OCI-LY1 (cell line): ENCODE measurements around the gene NFIA.

ENCODE experiments used
- H2AFZ ChIP-seq: fragments of 200-600 bp; sonication (generic), shearing (Covaris generic); 2 replicates; pipeline ENCODE4 v1.6.0; 2014; ENCODE audit warnings: antibody characterized with exemption, mild to moderate bottlenecking, low read length
- H3F3A ChIP-seq: fragments of 200-600 bp; sonication (generic), shearing (Covaris generic); 2 replicates; pipeline ENCODE4 v1.6.0; 2014; ENCODE audit warnings: mild to moderate bottlenecking, antibody characterized with exemption, low read length, moderate library complexity; ENCODE audit not compliant: insufficient read depth
- H3K27ac ChIP-seq: fragments of 200-600 bp; sonication (generic); 2 replicates; pipeline ENCODE4 v1.5.1; 2014; ENCODE audit warnings: low read length, mixed run types, mild to moderate bottlenecking, low read depth; ENCODE audit not compliant: poor library complexity, severe bottlenecking
- H3K27me3 ChIP-seq: fragments of 200-600 bp; sonication (generic); 2 replicates; pipeline ENCODE4 v1.6.0; 2014; ENCODE audit warnings: antibody characterized with exemption, mild to moderate bottlenecking, low read length, moderate library complexity; ENCODE audit not compliant: insufficient read depth
- H3K36me3 ChIP-seq: fragments of 200-600 bp; sonication (generic); 2 replicates; pipeline ENCODE4 v1.6.1; 2014; ENCODE audit warnings: mild to moderate bottlenecking, antibody characterized with exemption, low read length, moderate library complexity, mixed read lengths; ENCODE audit not compliant: insufficient read depth
- H3K4me1 ChIP-seq: fragments of 200-600 bp; sonication (generic); 2 replicates; pipeline ENCODE4 v1.5.1; 2014; ENCODE audit warnings: mild to moderate bottlenecking, low read length, moderate library complexity; ENCODE audit not compliant: insufficient read depth, severe bottlenecking
- H3K4me2 ChIP-seq: fragments of 200-600 bp; sonication (generic), shearing (Covaris generic); 2 replicates; pipeline ENCODE4 v1.6.1; 2014; ENCODE audit warnings: low read length
- H3K4me3 ChIP-seq: fragments of 200-600 bp; sonication (generic); 2 replicates; pipeline ENCODE4 v1.5.1; 2014; ENCODE audit warnings: low read length, low read depth, mild to moderate bottlenecking, mixed read lengths; ENCODE audit not compliant: poor library complexity, severe bottlenecking
- H3K79me2 ChIP-seq: fragments of 200-600 bp; shearing (Covaris generic); 2 replicates; pipeline ENCODE4 v1.6.1; 2016; ENCODE audit warnings: mixed run types, low read length, mixed read lengths; ENCODE audit not compliant: insufficient read depth
- H3K9ac ChIP-seq: fragments of 200-600 bp; sonication (generic), shearing (Covaris generic); 2 replicates; pipeline ENCODE4 v1.6.1; 2014; ENCODE audit warnings: mild to moderate bottlenecking, low read length, mixed read lengths
- H3K9me2 ChIP-seq: fragments of 200-600 bp; sonication (generic), shearing (Covaris generic); 2 replicates; pipeline ENCODE4 v1.6.1; 2014; ENCODE audit warnings: low read depth, mild to moderate bottlenecking, low read length, mixed read lengths
- H3K9me3 ChIP-seq: fragments of 200-600 bp; shearing (Covaris generic); 2 replicates; pipeline ENCODE4 v1.6.1; 2014; ENCODE audit warnings: low read length, mixed read lengths
- H4K20me1 ChIP-seq: fragments of 200-600 bp; sonication (generic), shearing (Covaris generic); 2 replicates; pipeline ENCODE4 v1.6.0; 2016; ENCODE audit warnings: mild to moderate bottlenecking, low read length; ENCODE audit not compliant: insufficient read depth
- CTCF ChIP-seq: fragments of 200-600 bp; sonication (generic), shearing (Covaris generic); IDR thresholded peaks from 2 replicates; pipeline ENCODE4 v1.5.1; 2017; ENCODE audit warnings: mild to moderate bottlenecking, antibody characterized with exemption, low read length, moderate library complexity, mixed read lengths
- EZH2 ChIP-seq: fragments of 200-600 bp; sonication (generic), shearing (Covaris generic); IDR thresholded peaks from 2 replicates; pipeline ENCODE4 v1.8.0; 2017; ENCODE audit warnings: borderline replicate concordance, mixed run types, mild to moderate bottlenecking, antibody characterized with exemption, low read length, moderate library complexity, mixed read lengths

NFIA gene

GRCh38 chr1:61233121-61233660 is 150.8 kb downstream of the NFIA start:
- no peaks in the 10 kb centered on the region for H4K20me1 ChIP-seq
- peak overlapping the region; percentile 18; the same call in 1 of the 2 replicates for H3K9ac ChIP-seq
- no peak overlapping the region for H2AFZ ChIP-seq
- no peaks in the 10 kb centered on the region for H3F3A ChIP-seq
- no peaks in the 10 kb centered on the region for H3K27me3 ChIP-seq
- no peaks in the 10 kb centered on the region for H3K9me2 ChIP-seq
- no peaks in the 10 kb centered on the region for H3K36me3 ChIP-seq
- no peak overlapping the region for H3K4me3 ChIP-seq
- H3K4me2 ChIP-seq: no peak overlapping the region
- H3K4me1 ChIP-seq: peaks cover 32% of the 10 kb centered on the region
- no peak for TF ChIP-seq CTCF
- TF ChIP-seq EZH2: no peak
- H3K27ac ChIP-seq: peak overlapping the region; percentile 35
- no peaks in the 10 kb centered on the region; the same call in 1 of the 2 replicates for H3K79me2 ChIP-seq
- H3K9me3 ChIP-seq: no peaks in the 10 kb centered on the region

GRCh38 chr1:61234587-61234919 is 152.2 kb downstream of the NFIA start:
- Histone ChIP-seq H3K4me1 (peaks cover 28% of the 10 kb centered on the region), H2AFZ (no peak overlapping the region), H3K27ac (no peak overlapping the region), H4K20me1 (no peaks in the 10 kb centered on the region), H3K4me2 (no peak overlapping the region), H3K4me3 (no peak overlapping the region), H3F3A (no peaks in the 10 kb centered on the region), H3K79me2 (no peaks in the 10 kb centered on the region; the same call in 1 of the 2 replicates), H3K9me2 (no peaks in the 10 kb centered on the region), H3K27me3 (no peaks in the 10 kb centered on the region), H3K36me3 (no peaks in the 10 kb centered on the region), H3K9ac (no peak overlapping the region), H3K9me3 (no peaks in the 10 kb centered on the region)
- TF ChIP-seq EZH2 (no peak), CTCF (no peak)

- H3K9ac ChIP-seq: no peak overlapping the region
- no peaks in the 10 kb centered on the region for H3F3A ChIP-seq
- no peak overlapping the region for H3K4me2 ChIP-seq
- no peaks in the 10 kb centered on the region for H3K9me2 ChIP-seq
- TF ChIP-seq EZH2 (no peak), CTCF (no peak)
- H3K9me3 ChIP-seq: no peaks in the 10 kb centered on the region
- H3K4me3 ChIP-seq: no peak overlapping the region
- no peak overlapping the region for H2AFZ ChIP-seq
- no peak overlapping the region for H3K27ac ChIP-seq
- H3K4me1 ChIP-seq: peaks cover 35% of the 10 kb centered on the region
- H3K36me3 ChIP-seq: no peaks in the 10 kb centered on the region
- no peaks in the 10 kb centered on the region for H4K20me1 ChIP-seq
- no peaks in the 10 kb centered on the region for H3K79me2 ChIP-seq
- no peaks in the 10 kb centered on the region for H3K27me3 ChIP-seq
These were observed 154.8 kb downstream of the NFIA start for GRCh38 chr1:61237147-61237546.
